Measurements from ENCODE around the gene SPATS2L. TPM values are rescaled to one million over a fixed set of nuclear protein-coding genes. Genes with fewer than 3 reads are reported as not detected.

SPATS2L gene
- total RNA-seq, 1 experiment from 2014 or later: 174 TPM

DNA sequence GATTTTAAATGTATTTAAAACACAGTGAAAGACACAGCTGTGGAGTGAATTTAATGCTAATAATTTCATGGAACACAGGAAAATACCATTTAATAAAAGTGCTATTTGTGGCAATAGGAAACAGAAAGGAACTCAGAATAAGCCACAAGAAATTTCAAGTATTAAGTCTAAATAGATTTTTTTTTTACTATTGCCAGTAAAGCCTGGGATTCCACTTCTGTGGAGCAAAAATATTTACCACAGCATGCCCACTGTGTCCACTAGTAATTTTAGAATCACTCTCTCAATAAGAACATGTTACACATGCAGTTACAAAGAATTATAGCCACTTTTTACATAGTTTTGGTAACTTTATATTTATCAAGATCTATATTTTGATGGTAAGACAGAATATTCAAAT is 186.2 kb downstream of the SPATS2L start:
- H3K4me3 ChIP-seq (ENCODE audit: low read length): no peak overlapping the region
- H3K79me2 ChIP-seq (ENCODE audit: low read length): no peaks in the 10 kb centered on the region
- H3K27ac ChIP-seq (ENCODE audit: low read length): no peak overlapping the region
- H3K9me3 ChIP-seq (ENCODE audit: low read length): no peaks in the 10 kb centered on the region
- H3F3A ChIP-seq (ENCODE audit: low read length, unreplicated experiment): no peaks in the 10 kb centered on the region
- no peak overlapping the region for H3K4me2 ChIP-seq (ENCODE audit: low read length)
- no peak overlapping the region for H3K9ac ChIP-seq (ENCODE audit: low read length)
- no TSS peak for BruUV-seq (replicated peaks)
- H2AFZ ChIP-seq (ENCODE audit: low read length): no peak overlapping the region
- intact Hi-C loops (cut with micrococcal nuclease): no loop called here
- H4K20me1 ChIP-seq (ENCODE audit: low read length): no peaks in the 10 kb centered on the region
- ATAC-seq (no peak), DNase-seq (no peak)
- TF ChIP-seq CTCF (conservative IDR thresholded peaks at IDR 0.05; ENCODE audit: low read depth, low read length) (no peak), EZH2 (IDR thresholded peaks at IDR 0.05; ENCODE audit: low read length, unreplicated experiment) (no peak), EZH2phosphoT487 (IDR thresholded peaks at IDR 0.05; ENCODE audit: borderline replicate concordance, low read length) (no peak)
- H3K36me3 ChIP-seq (ENCODE audit: low read depth, low read length): no peaks in the 10 kb centered on the region
- H3K9me2 ChIP-seq (replicated peaks; ENCODE audit: low read length): no peaks in the 10 kb centered on the region
- H3K4me1 ChIP-seq (ENCODE audit: insufficient read depth, low read length): no peaks in the 10 kb centered on the region
- POLR2A ChIA-PET (ENCODE audit: unreplicated experiment): no interaction called here
- CTCF ChIA-PET: interaction anchor here (1.5 kb wide), 1 partner anchor 9 kb away, joined by 4 read pairs; no protein-coding TSS in a partner anchor
- H3K27me3 ChIP-seq (ENCODE audit: low read length): no peaks in the 10 kb centered on the region

- no peak overlapping the region for H3K27ac ChIP-seq (ENCODE audit: low read length)
- no peaks in the 10 kb centered on the region for H3K9me2 ChIP-seq (replicated peaks; ENCODE audit: low read length)
- no peak overlapping the region for H2AFZ ChIP-seq (ENCODE audit: low read length)
- intact Hi-C loops (cut with micrococcal nuclease): no loop called here
- H3K9ac ChIP-seq (ENCODE audit: low read length): no peak overlapping the region
- H3K4me2 ChIP-seq (ENCODE audit: low read length): no peak overlapping the region
- no peaks in the 10 kb centered on the region for H3F3A ChIP-seq (ENCODE audit: low read length, unreplicated experiment)
- no peak for DNase-seq
- H4K20me1 ChIP-seq (ENCODE audit: low read length): no peaks in the 10 kb centered on the region
- H3K79me2 ChIP-seq (ENCODE audit: low read length): no peaks in the 10 kb centered on the region
- CTCF ChIA-PET: interaction anchor here (1.5 kb wide), 1 partner anchor 10 kb away, joined by 4 read pairs; no protein-coding TSS in a partner anchor
- H3K4me3 ChIP-seq (ENCODE audit: low read length): no peak overlapping the region
- TF ChIP-seq CTCF (conservative IDR thresholded peaks at IDR 0.05; ENCODE audit: low read depth, low read length) (no peak), EZH2 (IDR thresholded peaks at IDR 0.05; ENCODE audit: low read length, unreplicated experiment) (no peak), EZH2phosphoT487 (IDR thresholded peaks at IDR 0.05; ENCODE audit: borderline replicate concordance, low read length) (no peak)
- ATAC-seq: no peak
- POLR2A ChIA-PET (ENCODE audit: unreplicated experiment): no interaction called here
- no peaks in the 10 kb centered on the region for H3K4me1 ChIP-seq (ENCODE audit: insufficient read depth, low read length)
- H3K36me3 ChIP-seq (ENCODE audit: low read depth, low read length): no peaks in the 10 kb centered on the region
- no peaks in the 10 kb centered on the region for H3K27me3 ChIP-seq (ENCODE audit: low read length)
- H3K9me3 ChIP-seq (ENCODE audit: low read length): no peaks in the 10 kb centered on the region
- BruUV-seq (replicated peaks): no TSS peak
These were observed 187.6 kb downstream of the SPATS2L start for GRCh38 chr2:200494048-200494447.

- no peaks in the 10 kb centered on the region for H3K79me2 ChIP-seq (ENCODE audit: low read length)
- no peak overlapping the region for H3K27ac ChIP-seq (ENCODE audit: low read length)
- intact Hi-C loops (cut with micrococcal nuclease): no loop called here
- no peaks in the 10 kb centered on the region for H3K9me3 ChIP-seq (ENCODE audit: low read length)
- ATAC-seq: no peak
- no peaks in the 10 kb centered on the region for H3F3A ChIP-seq (ENCODE audit: low read length, unreplicated experiment)
- no peaks in the 10 kb centered on the region for H4K20me1 ChIP-seq (ENCODE audit: low read length)
- ChIA-PET CTCF (no interaction called here), POLR2A (ENCODE audit: unreplicated experiment) (no interaction called here)
- no peaks in the 10 kb centered on the region for H3K27me3 ChIP-seq (ENCODE audit: low read length)
- H3K4me2 ChIP-seq (ENCODE audit: low read length): no peak overlapping the region
- H3K4me1 ChIP-seq (ENCODE audit: insufficient read depth, low read length): no peaks in the 10 kb centered on the region
- no peak overlapping the region for H3K9ac ChIP-seq (ENCODE audit: low read length)
- H2AFZ ChIP-seq (ENCODE audit: low read length): no peak overlapping the region
- no peaks in the 10 kb centered on the region for H3K36me3 ChIP-seq (ENCODE audit: low read depth, low read length)
- TF ChIP-seq EZH2phosphoT487 (IDR thresholded peaks at IDR 0.05; ENCODE audit: borderline replicate concordance, low read length) (no peak), EZH2 (IDR thresholded peaks at IDR 0.05; ENCODE audit: low read length, unreplicated experiment) (no peak), CTCF (conservative IDR thresholded peaks at IDR 0.05; ENCODE audit: low read depth, low read length) (no peak)
- no peak overlapping the region for H3K4me3 ChIP-seq (ENCODE audit: low read length)
- no peak for DNase-seq
- no TSS peak for BruUV-seq (replicated peaks)
- H3K9me2 ChIP-seq (replicated peaks; ENCODE audit: low read length): no peaks in the 10 kb centered on the region
These were observed 190.2 kb downstream of the SPATS2L start for GRCh38 chr2:200496696-200497095.
